A549 (cell line): ENCODE results near the gene NEURL1. TPM values are rescaled to one million over a fixed set of nuclear protein-coding genes. Genes with fewer than 3 reads are reported as not detected.

Experiments used
- ATAC-seq, 2 experiments: fragments of 200-7000 bp in 1 of 2; fragments of >200 bp in 1 of 2; cut with Nextera tagmentation in 1 of 2; cut with Tn5 transposase in 1 of 2; 3 replicates each; pipeline versions ENCODE4 v1.8.0 to v1.9.1; 2018 to 2020; ENCODE audit warnings: mild to moderate bottlenecking in 1 of 2, moderate library complexity in 1 of 2
- CTCF ChIA-PET: fragments of 300-600 bp; sonication (Branson Sonifier 250); formaldehyde crosslinking; extraction: SDS; loops from one replicate; lab custom pipeline; 2021; ENCODE audit warnings: antibody characterized with exemption, inconsistent platforms; lab: Yijun Ruan, JAX
- POLR2A ChIA-PET: fragments of 350-600 bp; formaldehyde crosslinking; extraction: SDS; loops from one replicate; lab custom pipeline; 2021; ENCODE audit warnings: antibody characterized with exemption, inconsistent platforms; lab: Yijun Ruan, JAX
- DNase-seq, 2 experiments: peaks; one replicate each; pipeline versions ENCODE4 v3.0.0 to v3.0.0-alpha.2; 2011 to 2016; ENCODE audit warnings: low read depth in 1 of 2, low spot score in 1 of 2
- FAIRE-seq: peaks from 2 replicates; lab custom pipeline; 2011; peaks lifted over from hg19 to GRCh38; lab: Jason Lieb, UNC
- H3K27ac ChIP-seq, 2 experiments: fragments of >200 bp; sonication (Bioruptor Twin); formaldehyde crosslinking; 3 replicates each; pipeline ENCODE4 v1.5.1; 2016 to 2017
- H3K4me1 ChIP-seq: fragments of >200 bp; sonication (Bioruptor Twin); formaldehyde crosslinking; 3 replicates; pipeline ENCODE4 v1.6.1; 2016
- H3K4me2 ChIP-seq: fragments of >200 bp; sonication (Bioruptor Twin); formaldehyde crosslinking; 3 replicates; pipeline ENCODE4 v1.6.1; 2016
- H3K4me3 ChIP-seq: fragments of >200 bp; sonication (Bioruptor Twin); formaldehyde crosslinking; 3 replicates; pipeline ENCODE4 v1.5.1; 2016
- H3K9me3 ChIP-seq: fragments of >200 bp; sonication (Bioruptor Twin); formaldehyde crosslinking; 3 replicates; pipeline ENCODE4 v1.6.1; 2016
- CBX8 ChIP-seq: fragments of 200-600 bp; sonication (generic); IDR thresholded peaks from 2 replicates; pipeline ENCODE4 v1.6.1; 2016
- EHF ChIP-seq: fragments of 250-450 bp; sonication (Bioruptor Pico); IDR thresholded peaks from 2 replicates; pipeline ENCODE4 v1.5.0; 2020; ENCODE audit warnings: mild to moderate bottlenecking
- FOSL2 ChIP-seq, 2 experiments: fragments of 450-650 bp in 1 of 2; fragments of >200 bp in 1 of 2; sonication (Bioruptor Twin) in 1 of 2; formaldehyde crosslinking; IDR thresholded peaks; 2 replicates each; pipeline versions ENCODE4 v1.5.0 to v1.6.1; 2016 to 2020; ENCODE audit warnings: mild to moderate bottlenecking in 1 of 2, moderate library complexity in 1 of 2
- FOXS1 ChIP-seq: fragments of 250-450 bp; sonication (Bioruptor Pico); IDR thresholded peaks from 2 replicates; pipeline ENCODE4 v1.5.0; 2020; ENCODE audit warnings: mild to moderate bottlenecking, moderate library complexity
- HEYL ChIP-seq: fragments of 250-450 bp; sonication (Bioruptor Pico); IDR thresholded peaks from 2 replicates; pipeline ENCODE4 v1.8.0; 2021; ENCODE audit warnings: mild to moderate bottlenecking, moderate library complexity
- HOXA7 ChIP-seq: fragments of 250-450 bp; sonication (Bioruptor Pico); IDR thresholded peaks from 2 replicates; pipeline ENCODE4 v1.5.0; 2020; ENCODE audit warnings: mild to moderate bottlenecking, moderate library complexity
- HOXB13 ChIP-seq: fragments of 250-450 bp; sonication (Bioruptor Pico); IDR thresholded peaks from 2 replicates; pipeline ENCODE4 v1.5.0; 2020; ENCODE audit warnings: low read depth, mild to moderate bottlenecking, moderate library complexity
- HOXB5 ChIP-seq: fragments of 250-450 bp; sonication (Bioruptor Pico); IDR thresholded peaks from 2 replicates; pipeline ENCODE4 v1.5.0; 2020; ENCODE audit warnings: mild to moderate bottlenecking, moderate library complexity
- KDM1A ChIP-seq: fragments of 200-600 bp; sonication (generic); IDR thresholded peaks from 2 replicates; pipeline ENCODE4 v1.6.1; 2016; ENCODE audit warnings: low read depth, mild to moderate bottlenecking
- KDM5A ChIP-seq: fragments of 200-600 bp; sonication (generic); IDR thresholded peaks from 2 replicates; pipeline ENCODE4 v1.6.1; 2016; ENCODE audit warnings: antibody characterized with exemption, mild to moderate bottlenecking
- MAX ChIP-seq: IDR thresholded peaks from 2 replicates; pipeline ENCODE4 v1.6.1; 2012
- MYC ChIP-seq: IDR thresholded peaks from 2 replicates; pipeline ENCODE4 v1.6.1; 2012; ENCODE audit warnings: mild to moderate bottlenecking, inconsistent platforms, low read length, improper control_type of control experiment, borderline replicate concordance
- NFE2L2 ChIP-seq: fragments of 150-350 bp; conservative IDR thresholded peaks from 2 replicates; pipeline ENCODE4 v1.6.1; 2014; ENCODE audit warnings: low read length
- POLR2A ChIP-seq: IDR thresholded peaks from 2 replicates; pipeline ENCODE4 v1.6.1; 2012; ENCODE audit warnings: mild to moderate bottlenecking, low read length
- RAD21 ChIP-seq, 2 experiments: fragments of >200 bp in 1 of 2; sonication (Bioruptor Twin) in 1 of 2; formaldehyde crosslinking in 1 of 2; IDR thresholded peaks in 1 of 2; conservative IDR thresholded peaks in 1 of 2; 2 replicates in 1 of 2; 3 replicates in 1 of 2; pipeline ENCODE4 v1.6.1; 2012 to 2018; ENCODE audit warnings: inconsistent platforms in 1 of 2
- RCOR1 ChIP-seq: fragments of 150-350 bp; IDR thresholded peaks from 2 replicates; pipeline ENCODE4 v1.6.1; 2014; ENCODE audit warnings: antibody characterized with exemption, low read length, low read depth
- REST ChIP-seq: fragments of 200-600 bp; sonication (generic); IDR thresholded peaks from 2 replicates; pipeline ENCODE4 v1.6.1; 2016; ENCODE audit warnings: antibody characterized with exemption, mild to moderate bottlenecking, moderate library complexity
- SREBF2 ChIP-seq: fragments of 450-650 bp; IDR thresholded peaks from 2 replicates; pipeline ENCODE4 v1.6.1; 2014; ENCODE audit warnings: mild to moderate bottlenecking, moderate library complexity
- TP53 ChIP-seq: fragments of 250-450 bp; sonication (Bioruptor Pico); IDR thresholded peaks from 2 replicates; pipeline ENCODE4 v1.5.0; 2021; ENCODE audit warnings: mild to moderate bottlenecking, moderate library complexity
- ZSCAN20 ChIP-seq: fragments of 250-450 bp; sonication (Bioruptor Pico); IDR thresholded peaks from 2 replicates; pipeline ENCODE4 v1.8.0; 2022; ENCODE audit warnings: mild to moderate bottlenecking, moderate library complexity
- WGBS: methylation state at CpG from one replicate; pipeline ENCODE4 v1.1.6; 2017; ENCODE audit errors: missing lambda C conversion rate; 5-methylcytosine and 5-hydroxymethylcytosine counted together
- polyA plus RNA-seq, 4 experiments: library from polyadenylated mRNA; depleted of rRNA in 3 of 4; stranded (reverse); fragments of >200 nt; fragmentation: RNase III in 1 of 4; extraction: RNeasy Plus Mini Kit Qiagen cat#74134 plus additional on column Dnase treatment in 1 of 4; gene quantifications; 2 replicates in 3 of 4; 3 replicates in 1 of 4; pipeline ENCODE4 v1.2.3, GENCODE V29; 2011 to 2017
- TF ChIP-seq, protein P1 (sequence below): IDR thresholded peaks from 2 replicates; pipeline ENCODE4 v1.6.1; 2012

The NEURL1 gene
- polyA plus RNA-seq, 2 of the 4 experiments (the other 2 are of a cell fraction): 0.06 to 0.37 TPM

DNA sequence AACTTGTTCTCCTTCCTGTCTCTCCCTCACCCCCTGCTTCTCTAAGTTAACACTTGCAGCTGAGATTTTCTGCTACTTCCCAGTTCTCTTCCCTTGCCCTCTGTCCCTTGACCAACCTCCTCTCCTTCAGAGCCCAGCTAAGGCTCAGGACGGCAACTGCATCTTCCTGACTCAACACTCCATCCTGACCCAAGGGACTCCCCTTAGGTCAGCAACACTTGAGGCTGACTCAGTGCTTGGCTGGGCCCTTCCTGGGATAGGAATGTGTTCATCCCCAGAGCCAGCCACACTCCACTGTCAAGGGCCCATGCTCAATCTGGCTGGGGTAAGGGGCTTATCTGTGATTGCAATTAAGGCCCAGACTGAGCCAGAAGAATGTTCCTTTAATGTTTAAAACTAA lies 44.8 kb upstream of the NEURL1 start:
- Histone ChIP-seq H3K4me1 (peaks cover 18% of the 10 kb centered on the region; the same call in 2 of the 3 replicates), H3K4me3 (no peak overlapping the region), H3K27ac (no peak overlapping the region), H3K9me3 (no peaks in the 10 kb centered on the region), H3K4me2 (no peak overlapping the region)
- ATAC-seq (no peak), DNase-seq (no peak), FAIRE-seq (no peak)
- TF ChIP-seq HOXA7: no peak
- no peak for TF ChIP-seq HOXB13
- no peak for TF ChIP-seq RCOR1
- TF ChIP-seq FOXS1 (CRISPR knock-in tag): no peak
- TF ChIP-seq ZSCAN20 (CRISPR knock-in tag): no peak
- TF ChIP-seq POLR2A: no peak
- TF ChIP-seq FOSL2 (IDR thresholded peaks at IDR 0.05): no peak
- no peak for TF ChIP-seq FOSL2 (CRISPR knock-in tag; IDR thresholded peaks at IDR 0.05)
- TF ChIP-seq RAD21 (conservative IDR thresholded peaks at IDR 0.05 in 1 of 2, IDR thresholded peaks at IDR 0.05 in 1 of 2): no peak
- TF ChIP-seq, protein P1, sequence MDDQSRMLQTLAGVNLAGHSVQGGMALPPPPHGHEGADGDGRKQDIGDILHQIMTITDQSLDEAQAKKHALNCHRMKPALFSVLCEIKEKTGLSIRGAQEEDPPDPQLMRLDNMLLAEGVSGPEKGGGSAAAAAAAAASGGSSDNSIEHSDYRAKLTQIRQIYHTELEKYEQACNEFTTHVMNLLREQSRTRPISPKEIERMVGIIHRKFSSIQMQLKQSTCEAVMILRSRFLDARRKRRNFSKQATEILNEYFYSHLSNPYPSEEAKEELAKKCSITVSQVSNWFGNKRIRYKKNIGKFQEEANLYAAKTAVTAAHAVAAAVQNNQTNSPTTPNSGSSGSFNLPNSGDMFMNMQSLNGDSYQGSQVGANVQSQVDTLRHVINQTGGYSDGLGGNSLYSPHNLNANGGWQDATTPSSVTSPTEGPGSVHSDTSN: no peak
- TF ChIP-seq MYC: no peak
- TF ChIP-seq MAX: no peak
- no peak for TF ChIP-seq SREBF2
- no peak for TF ChIP-seq HEYL (CRISPR knock-in tag)
- TF ChIP-seq TP53 (CRISPR knock-in tag): no peak
- TF ChIP-seq EHF: no peak
- no peak for TF ChIP-seq HOXB5 (CRISPR knock-in tag)
- TF ChIP-seq NFE2L2: no peak
- no peak for TF ChIP-seq CBX8
- no peak for TF ChIP-seq KDM5A
- TF ChIP-seq REST: no peak
- 53% methylated on average over 1 of the region's 1 CpG for WGBS
- POLR2A ChIA-PET: no interaction called here
- CTCF ChIA-PET: interaction anchor here (0.6 to 2.5 kb wide), 2 partner anchors 37 to 102 kb away, joined by 3 to 12 read pairs; no protein-coding TSS in a partner anchor

DNA sequence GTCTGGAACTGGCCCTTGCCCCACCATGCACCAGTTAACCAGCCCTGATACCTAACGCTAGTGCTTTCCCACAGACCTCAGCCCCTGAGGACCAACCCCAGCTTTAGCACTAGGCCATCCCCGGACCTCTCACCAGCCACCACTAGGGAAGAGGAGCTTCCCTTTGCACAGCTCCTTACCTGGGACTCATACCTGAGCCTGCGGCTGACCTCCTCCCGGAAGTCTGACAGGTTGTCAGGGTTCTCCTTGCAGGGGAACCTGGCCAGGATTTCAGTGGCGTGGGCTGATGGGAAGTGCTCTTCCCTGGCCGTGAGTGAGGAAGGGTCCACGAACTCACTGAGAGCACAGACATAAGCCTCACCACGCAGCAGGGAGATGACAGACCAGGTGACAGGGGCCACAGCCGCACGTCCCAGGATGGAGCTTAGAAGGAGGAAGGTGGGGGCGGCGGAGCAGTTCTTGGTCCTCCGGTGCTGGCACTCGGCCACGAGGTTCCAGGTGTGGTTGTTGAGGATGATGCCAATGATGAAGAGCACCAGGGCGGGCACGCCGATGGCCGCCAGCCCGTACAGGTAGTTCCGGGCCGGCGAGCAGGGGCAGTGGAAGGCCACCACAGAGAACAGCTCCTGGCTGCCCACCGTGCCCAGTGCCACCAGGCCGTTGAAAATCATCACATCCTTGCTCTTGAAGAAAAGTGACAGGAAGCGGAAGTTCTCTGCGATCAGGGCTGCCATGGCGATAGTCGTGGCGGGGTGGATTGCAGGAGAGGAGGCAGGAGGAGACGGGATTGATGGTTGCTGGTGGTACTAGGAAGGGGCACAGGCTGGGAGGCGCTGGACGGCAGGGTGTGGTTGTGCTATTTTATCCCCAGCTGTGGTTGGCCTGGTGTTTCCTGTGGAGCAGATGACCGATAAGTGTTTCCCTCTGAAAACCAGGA lies 44.0 kb upstream of the NEURL1 start:
- Histone ChIP-seq H3K9me3 (no peaks in the 10 kb centered on the region), H3K4me2 (no peak overlapping the region), H3K27ac (no peak overlapping the region), H3K4me3 (no peak overlapping the region), H3K4me1 (peaks cover 18% of the 10 kb centered on the region; the same call in 2 of the 3 replicates)
- WGBS: 97% methylated on average over 33 of the region's 34 CpGs
- TF ChIP-seq KDM1A: no peak
- CTCF ChIA-PET: interaction anchor here (0.6 to 2.5 kb wide), 7 partner anchors 9 to 144 kb away, joined by 3 to 12 read pairs (median 3); no protein-coding TSS in a partner anchor
- DNase-seq (no peak), ATAC-seq (no peak), FAIRE-seq (no peak)
- POLR2A ChIA-PET: no interaction called here
